Upper lobe of left lung (tissue), 6 donors: Measurements from ENCODE around the gene PWWP2A. TPM values are rescaled to one million over a fixed set of nuclear protein-coding genes. Genes with fewer than 3 reads are reported as not detected.

Experiments
- ATAC-seq, 2 donors: fragments of 200-7000 bp; cut with Tn5 transposase; one replicate each; pipeline ENCODE4 v1.9.1; 2022; ENCODE audit warnings: mild to moderate bottlenecking in 2 of 2, moderate library complexity in 2 of 2; ENCODE audit not compliant: low FRiP score in 2 of 2
- DNase-seq, 2 donors: peaks; one replicate each; pipeline ENCODE4 v3.0.0-alpha.2; 2019 to 2020
- H3K27ac ChIP-seq, 4 donors: fragments of 200-600 bp; sonication (generic); one replicate each; pipeline ENCODE4 v1.5.1; 2016 to 2019
- H3K27me3 ChIP-seq, 4 donors: fragments of 200-600 bp; sonication (generic); one replicate each; pipeline ENCODE4 v1.5.1; 2017 to 2019
- H3K36me3 ChIP-seq, 4 donors: fragments of 200-600 bp; sonication (generic); one replicate each; pipeline ENCODE4 v1.5.1; 2016 to 2019
- H3K4me1 ChIP-seq, 4 donors: fragments of 200-600 bp; sonication (generic); one replicate each; pipeline ENCODE4 v1.5.1; 2018 to 2019
- H3K4me3 ChIP-seq, 4 donors: fragments of 200-600 bp; sonication (generic); one replicate each; pipeline ENCODE4 v1.5.1; 2017 to 2019; ENCODE audit warnings: mild to moderate bottlenecking in 2 of 4, moderate library complexity in 1 of 4
- H3K9me3 ChIP-seq, 4 donors: fragments of 200-600 bp; sonication (generic); one replicate each; pipeline ENCODE4 v1.5.1; 2018 to 2019
- EP300 ChIP-seq, 4 donors: sonication (generic); formaldehyde crosslinking; IDR thresholded peaks; one replicate each; pipeline ENCODE4 v1.5.1; 2017; ENCODE audit warnings: antibody characterized with exemption in 4 of 4, control low read depth in 2 of 4
- POLR2A ChIP-seq, 4 donors: fragments of 450-650 bp; IDR thresholded peaks; one replicate each; pipeline ENCODE4 v1.5.1; 2016 to 2017; ENCODE audit warnings: antibody characterized with exemption in 4 of 4, mild to moderate bottlenecking in 2 of 4
- POLR2AphosphoS5 ChIP-seq, 2 donors: sonication (generic); formaldehyde crosslinking; IDR thresholded peaks; one replicate each; pipeline ENCODE4 v1.5.1; 2017; ENCODE audit warnings: antibody characterized with exemption in 2 of 2
- WGBS, 2 donors: methylation state at CpG; one replicate each; pipeline ENCODE4 v1.1.5; 2017 to 2018; 5-methylcytosine and 5-hydroxymethylcytosine counted together
- total RNA-seq, 6 donors: library from RNA; depleted of rRNA in 4 of 6; stranded (reverse); fragments of >200 nt in 4 of 6; gene quantifications; one replicate each; pipeline versions ENCODE4 v1.1.0 to v1.2.1, GENCODE V29; 2016 to 2021
- TF ChIP-seq, protein P1 (sequence below), 6 experiments: fragments of 450-650 bp in 4 of 6; fragments of 200-600 bp in 2 of 6; sonication (generic) in 2 of 6; IDR thresholded peaks; one replicate each; pipeline ENCODE4 v1.5.1; 2016 to 2019; ENCODE audit warnings: antibody characterized with exemption in 6 of 6
- donor health status: DM: no; HTN: no; CAD: no; lungs with moderate emphysema.
- donor health status: DM: no; HTN: yes; CAD: no; lungs with severe emphysema.

The PWWP2A gene
- total RNA-seq, 6 donors from 2014 or later: 19.6 to 46.1 (median 33.8) TPM

DNA sequence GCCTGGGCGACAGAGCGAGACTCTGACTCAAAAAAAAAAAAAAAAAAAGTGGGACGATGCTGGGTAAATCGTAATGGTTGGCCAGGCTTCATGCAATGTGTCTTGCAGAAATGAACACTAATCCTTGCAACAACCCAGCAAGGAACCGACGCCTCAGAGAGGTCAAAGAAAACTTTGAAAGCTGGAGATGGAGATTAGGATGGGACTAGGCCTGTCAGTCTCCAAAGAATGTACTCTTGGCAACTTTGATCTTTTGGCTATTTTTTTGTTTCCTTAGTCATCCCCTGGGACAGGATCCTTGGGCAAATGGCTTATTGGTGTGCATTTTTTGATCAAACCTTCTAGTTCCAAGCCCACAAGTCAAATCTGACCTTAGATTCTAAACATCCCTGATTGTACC is 10.6 kb upstream of the PWWP2A start:
- ATAC-seq: no peak
- WGBS, 2 donors: 87 to 91% methylated on average over 6 of the region's 6 CpGs
- Histone ChIP-seq H3K4me3 (no peak overlapping the region), H3K9me3 (no peaks in the 10 kb centered on the region), H3K4me1 (peaks cover 0 to 6% (median 5%) of the 10 kb centered on the region in 4 donors), H3K36me3 (no peaks in the 10 kb centered on the region), H3K27me3 (no peaks in the 10 kb centered on the region), H3K27ac (no peak overlapping the region)
- no peak for TF ChIP-seq EP300 (IDR thresholded peaks at IDR 0.05)
- TF ChIP-seq, protein P1, sequence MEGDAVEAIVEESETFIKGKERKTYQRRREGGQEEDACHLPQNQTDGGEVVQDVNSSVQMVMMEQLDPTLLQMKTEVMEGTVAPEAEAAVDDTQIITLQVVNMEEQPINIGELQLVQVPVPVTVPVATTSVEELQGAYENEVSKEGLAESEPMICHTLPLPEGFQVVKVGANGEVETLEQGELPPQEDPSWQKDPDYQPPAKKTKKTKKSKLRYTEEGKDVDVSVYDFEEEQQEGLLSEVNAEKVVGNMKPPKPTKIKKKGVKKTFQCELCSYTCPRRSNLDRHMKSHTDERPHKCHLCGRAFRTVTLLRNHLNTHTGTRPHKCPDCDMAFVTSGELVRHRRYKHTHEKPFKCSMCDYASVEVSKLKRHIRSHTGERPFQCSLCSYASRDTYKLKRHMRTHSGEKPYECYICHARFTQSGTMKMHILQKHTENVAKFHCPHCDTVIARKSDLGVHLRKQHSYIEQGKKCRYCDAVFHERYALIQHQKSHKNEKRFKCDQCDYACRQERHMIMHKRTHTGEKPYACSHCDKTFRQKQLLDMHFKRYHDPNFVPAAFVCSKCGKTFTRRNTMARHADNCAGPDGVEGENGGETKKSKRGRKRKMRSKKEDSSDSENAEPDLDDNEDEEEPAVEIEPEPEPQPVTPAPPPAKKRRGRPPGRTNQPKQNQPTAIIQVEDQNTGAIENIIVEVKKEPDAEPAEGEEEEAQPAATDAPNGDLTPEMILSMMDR (IDR thresholded peaks at IDR 0.05): no peak
- no peak for TF ChIP-seq POLR2A (IDR thresholded peaks at IDR 0.05)
- no peak for TF ChIP-seq POLR2AphosphoS5 (IDR thresholded peaks at IDR 0.05)
- no peak for DNase-seq

GRCh38 chr5:160128632-160129031 is 9.4 kb upstream of the PWWP2A start:
- Histone ChIP-seq H3K27me3 (no peaks in the 10 kb centered on the region), H3K27ac (no peak overlapping the region), H3K4me3 (no peak overlapping the region), H3K36me3 (no peaks in the 10 kb centered on the region), H3K9me3 (no peaks in the 10 kb centered on the region), H3K4me1 (peaks cover 0 to 6% (median 4%) of the 10 kb centered on the region in 4 donors)
- DNase-seq (no peak), ATAC-seq (no peak)
- 78 to 93% methylated on average over 7 of the region's 7 CpGs for WGBS, 2 donors
- TF ChIP-seq, protein P1 (IDR thresholded peaks at IDR 0.05): no peak
- TF ChIP-seq POLR2A (IDR thresholded peaks at IDR 0.05) (no peak), EP300 (IDR thresholded peaks at IDR 0.05) (no peak), POLR2AphosphoS5 (IDR thresholded peaks at IDR 0.05) (no peak)

- ATAC-seq (no peak), DNase-seq (no peak)
- Histone ChIP-seq H3K9me3 (no peaks in the 10 kb centered on the region), H3K4me3 (peak overlapping the region in 2 of 4 donors; percentile 34 to 99), H3K4me1 (peaks cover 10 to 20% (median 12%) of the 10 kb centered on the region in 4 donors), H3K27ac (peak overlapping the region in 2 of 4 donors; percentile 25 to 48), H3K27me3 (no peaks in the 10 kb centered on the region), H3K36me3 (peaks cover 0 to 27% (median 8%) of the 10 kb centered on the region in 4 donors)
- no peak for TF ChIP-seq EP300 (IDR thresholded peaks at IDR 0.05)
- TF ChIP-seq, protein P1 (IDR thresholded peaks at IDR 0.05): peak in 3 of 6 experiments; percentile 40 to 66 (median 41)
- no peak for TF ChIP-seq POLR2A (IDR thresholded peaks at IDR 0.05)
- TF ChIP-seq POLR2AphosphoS5 (IDR thresholded peaks at IDR 0.05): no peak
- WGBS, 2 donors: 10 to 14% methylated on average over 12 of the region's 12 CpGs
Observed at GRCh38 chr5:160119905-160120266, 636 bp upstream of the PWWP2A start.

GRCh38 chr5:160118349-160119141 is 705 bp downstream of the PWWP2A start:
- H3K27me3 ChIP-seq: no peaks in the 10 kb centered on the region

GRCh38 chr5:160116991-160117390 is 2.3 kb downstream of the PWWP2A start:
- Histone ChIP-seq H3K27me3 (no peaks in the 10 kb centered on the region), H3K27ac (no peak overlapping the region), H3K9me3 (no peaks in the 10 kb centered on the region), H3K4me3 (no peak overlapping the region), H3K4me1 (peaks cover 10 to 20% (median 12%) of the 10 kb centered on the region in 4 donors), H3K36me3 (peaks cover 3 to 48% (median 22%) of the 10 kb centered on the region in 4 donors)
- DNase-seq (no peak), ATAC-seq (no peak)
- WGBS, 2 donors: 97% methylated on average over 7 of the region's 7 CpGs
- TF ChIP-seq, protein P1 (IDR thresholded peaks at IDR 0.05): no peak

More at GRCh38 chr5:160118349-160119141, 705 bp downstream of the PWWP2A start:
- Histone ChIP-seq H3K9me3 (no peaks in the 10 kb centered on the region), H3K36me3 (peaks cover 0 to 34% (median 13%) of the 10 kb centered on the region in 4 donors), H3K4me1 (peaks cover 10 to 20% (median 12%) of the 10 kb centered on the region in 4 donors), H3K4me3 (peak overlapping the region; percentile 66 to 99 (median 81)), H3K27ac (peak overlapping the region; percentile 89 to 100 (median 96))
- ATAC-seq (peak in 1 of 2 donors; percentile 67), DNase-seq (peak; percentile 55 to 92)
- peak in 1 of 2 donors; percentile 36 for TF ChIP-seq POLR2AphosphoS5 (IDR thresholded peaks at IDR 0.05)
- no peak for TF ChIP-seq POLR2A (IDR thresholded peaks at IDR 0.05)
- 0 to 1% methylated on average over 9 to 34 of the region's 79 CpGs for WGBS, 2 donors
